GOT3 (cell line): Measurements from ENCODE around the gene BMP7.
"Not testable (repeated sequence)": the region's sequence is repeated elsewhere in the genome, so short reads cannot be mapped to it uniquely, and the experiment has no call there.

Source experiments
- DNase-seq: peaks from one replicate; lab custom pipeline; 2025; ENCODE audit warnings: mixed read lengths; lab: John Stamatoyannopoulos, UW

Gene BMP7

GRCh38 chr20:57287901-57288300 is 21.5 kb upstream of the BMP7 start:
- no peak for DNase-seq

GRCh38 chr20:57287007-57287880 is 20.8 kb upstream of the BMP7 start:
- DNase-seq: no peak

- DNase-seq: no peak
These were observed 17.4 kb upstream of the BMP7 start for GRCh38 chr20:57283860-57284259.

GRCh38 chr20:57282670-57283361 is 16.4 kb upstream of the BMP7 start:
- DNase-seq: no peak

DNA sequence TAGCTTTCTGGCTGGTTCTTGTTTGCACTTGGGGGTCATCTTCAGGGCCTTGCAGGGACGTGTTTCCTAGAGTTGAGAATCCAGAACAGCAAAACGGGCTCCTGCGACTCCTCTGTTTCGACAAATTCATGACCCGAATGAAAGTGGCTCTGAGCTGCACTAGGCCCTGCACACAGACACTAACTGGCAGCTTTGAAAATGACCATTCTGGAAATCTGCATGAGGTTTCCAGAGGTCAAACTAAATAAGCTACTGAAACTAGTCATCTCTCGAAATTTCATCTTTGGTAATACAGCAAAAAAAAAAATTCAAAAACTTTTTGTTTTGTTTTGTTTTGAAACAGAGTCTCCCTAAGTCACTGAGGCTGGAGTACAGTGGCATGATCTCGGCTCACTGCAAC is 15.5 kb upstream of the BMP7 start:
- no peak for DNase-seq

DNA sequence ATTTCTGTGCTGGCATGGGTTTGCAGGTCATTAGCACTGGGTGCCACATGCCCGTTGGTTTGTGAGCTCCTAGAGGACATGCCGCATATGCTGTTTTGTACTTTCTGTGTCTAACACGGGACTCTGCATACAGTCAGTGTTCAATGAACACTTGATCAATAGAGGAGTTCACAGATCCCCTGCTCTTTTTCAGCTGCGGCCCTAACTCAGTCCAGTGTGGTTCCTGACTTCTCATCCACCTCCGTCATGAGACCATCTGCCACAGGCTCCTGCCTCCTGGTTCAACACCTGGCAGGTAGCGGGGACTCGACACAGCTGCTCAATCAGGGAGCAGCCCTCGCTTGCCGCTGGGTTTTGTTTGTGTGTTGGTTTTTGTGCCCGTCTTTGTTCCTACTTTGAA is 13.8 kb upstream of the BMP7 start:
- no peak for DNase-seq

GRCh38 chr20:57279548-57279947 is 13.1 kb upstream of the BMP7 start:
- not testable (repeated sequence) for DNase-seq

DNA sequence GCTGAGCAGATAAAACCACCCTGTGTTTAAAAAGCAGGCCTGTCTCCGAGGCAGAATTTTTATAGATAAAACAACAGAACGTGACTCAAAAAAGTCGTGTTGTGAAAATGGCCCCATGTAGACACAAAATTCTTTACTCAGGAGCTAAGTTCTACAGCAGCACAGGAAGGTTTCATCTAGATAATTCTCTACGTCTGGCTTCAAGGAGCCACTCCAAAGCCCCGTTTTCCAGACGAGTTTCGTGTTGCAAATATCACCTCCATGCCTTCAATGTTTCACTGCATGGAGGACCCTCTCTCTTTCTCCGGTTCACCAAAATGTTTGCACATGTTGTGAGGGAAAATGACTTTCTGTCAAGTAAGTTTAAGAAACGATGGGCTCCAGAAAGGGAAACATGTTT is 12.0 kb upstream of the BMP7 start:
- DNase-seq: no peak

DNA sequence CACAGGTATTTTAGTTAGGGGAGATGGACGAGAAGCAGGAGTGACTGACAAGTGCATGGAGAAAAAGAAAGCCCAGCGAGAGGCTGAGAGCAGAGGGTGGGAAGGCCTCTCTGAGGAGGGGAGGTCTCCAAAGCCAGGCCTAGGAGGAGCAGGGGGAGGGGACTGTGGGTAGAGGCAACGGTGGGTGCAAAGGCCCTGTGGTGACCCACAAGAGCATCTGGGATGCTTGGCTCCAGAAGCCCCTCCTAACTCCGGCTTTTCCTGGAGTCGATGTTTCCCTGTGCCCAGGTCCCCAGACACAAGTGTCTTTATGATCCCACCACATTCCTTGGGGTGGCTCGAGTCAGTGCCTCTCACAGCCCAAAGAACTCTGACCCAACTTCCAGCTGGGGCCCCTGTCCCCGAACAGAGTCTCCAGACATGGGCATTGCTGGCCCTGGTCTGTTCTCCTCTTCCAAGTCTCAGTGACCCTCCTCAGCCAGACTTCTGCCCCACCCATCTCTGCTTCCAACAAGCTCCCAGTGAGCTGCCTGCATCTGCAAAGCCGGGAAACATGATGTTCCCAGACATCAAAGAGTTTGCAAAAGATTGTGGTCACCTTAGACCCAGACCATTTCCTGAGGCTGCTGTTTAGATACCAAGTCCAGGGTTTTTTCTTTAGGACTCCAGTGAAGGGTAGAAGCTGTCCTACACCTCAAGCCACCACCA is 11.1 kb upstream of the BMP7 start:
- DNase-seq: no peak

DNA sequence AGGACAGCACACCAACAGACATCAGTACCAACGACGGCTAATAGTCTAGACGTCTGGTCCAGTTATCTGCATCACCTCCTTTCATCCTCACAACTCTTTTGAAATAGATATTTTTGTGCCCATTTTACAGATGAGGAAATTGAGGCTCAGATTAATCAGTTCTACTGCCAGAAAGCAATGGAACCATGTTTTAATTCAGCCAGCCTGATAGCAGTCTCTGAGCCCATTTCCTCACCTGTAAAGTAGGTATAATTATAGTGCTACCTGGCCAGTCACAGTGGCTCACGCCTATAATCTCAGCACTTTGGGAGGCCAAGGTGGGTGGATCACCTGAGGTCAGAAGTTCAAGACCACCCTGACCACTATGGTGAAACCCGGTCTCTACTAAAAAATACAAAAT is 9.8 kb upstream of the BMP7 start:
- no peak for DNase-seq

DNA sequence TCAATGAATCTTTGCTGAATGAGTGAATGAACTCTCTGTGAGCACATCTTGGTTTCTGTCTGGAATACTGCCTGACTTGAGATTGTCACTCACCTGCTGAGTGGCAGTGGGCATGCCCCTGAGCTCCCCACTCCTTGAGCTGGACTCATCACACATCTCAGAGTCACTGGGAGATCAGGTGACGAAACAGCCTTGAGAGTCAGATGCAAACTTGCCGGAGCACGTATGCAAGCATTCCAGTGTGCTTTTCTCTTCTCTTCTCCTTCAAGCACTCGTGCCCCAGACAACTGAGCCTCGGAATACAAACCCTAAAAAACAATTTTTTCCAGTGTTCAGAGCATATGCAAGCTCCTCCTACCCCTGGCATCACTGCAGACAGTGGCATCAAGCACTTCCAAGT is 9.4 kb upstream of the BMP7 start:
- no peak for DNase-seq

DNA sequence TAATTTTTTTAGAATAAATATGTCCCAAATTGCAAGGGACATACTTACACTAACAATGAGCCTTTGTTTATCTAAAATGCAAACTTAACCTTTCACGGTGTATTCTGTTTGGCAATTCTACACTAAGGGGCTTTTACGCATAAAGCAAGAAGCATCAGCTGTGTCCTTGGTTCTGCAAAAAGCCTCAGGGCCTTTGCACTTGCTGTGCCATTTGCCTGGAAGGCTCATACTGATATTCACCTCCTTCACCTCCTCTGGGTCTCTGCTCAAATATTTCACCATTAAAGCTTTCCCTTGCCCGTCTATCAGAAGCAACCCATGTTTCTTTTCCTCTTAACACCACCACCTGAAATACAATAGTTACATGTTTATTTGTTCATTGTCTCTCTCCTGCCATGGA is 8.9 kb upstream of the BMP7 start:
- no peak for DNase-seq

GRCh38 chr20:57274846-57275245 is 8.4 kb upstream of the BMP7 start:
- DNase-seq: no peak

DNA sequence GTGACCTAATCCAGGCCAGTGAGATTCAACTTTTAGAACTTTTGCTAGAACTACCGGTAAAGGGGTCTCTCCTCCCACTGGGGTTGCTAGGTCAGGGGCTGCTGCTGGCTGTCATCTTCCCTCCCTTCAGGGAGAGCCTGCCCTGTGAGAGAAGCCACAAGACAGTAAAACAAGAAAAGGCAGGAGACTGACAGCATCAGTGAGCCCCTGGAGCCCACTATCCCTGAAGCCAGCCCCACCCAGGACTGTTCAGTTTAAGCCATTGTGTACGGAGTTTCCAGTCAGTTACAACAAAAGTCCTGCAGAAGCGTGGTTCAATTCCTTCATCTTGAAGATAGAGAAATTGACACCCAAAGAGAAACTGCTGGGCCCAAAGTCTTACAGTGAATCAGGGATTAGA is 7.9 kb upstream of the BMP7 start:
- no peak for DNase-seq

DNA sequence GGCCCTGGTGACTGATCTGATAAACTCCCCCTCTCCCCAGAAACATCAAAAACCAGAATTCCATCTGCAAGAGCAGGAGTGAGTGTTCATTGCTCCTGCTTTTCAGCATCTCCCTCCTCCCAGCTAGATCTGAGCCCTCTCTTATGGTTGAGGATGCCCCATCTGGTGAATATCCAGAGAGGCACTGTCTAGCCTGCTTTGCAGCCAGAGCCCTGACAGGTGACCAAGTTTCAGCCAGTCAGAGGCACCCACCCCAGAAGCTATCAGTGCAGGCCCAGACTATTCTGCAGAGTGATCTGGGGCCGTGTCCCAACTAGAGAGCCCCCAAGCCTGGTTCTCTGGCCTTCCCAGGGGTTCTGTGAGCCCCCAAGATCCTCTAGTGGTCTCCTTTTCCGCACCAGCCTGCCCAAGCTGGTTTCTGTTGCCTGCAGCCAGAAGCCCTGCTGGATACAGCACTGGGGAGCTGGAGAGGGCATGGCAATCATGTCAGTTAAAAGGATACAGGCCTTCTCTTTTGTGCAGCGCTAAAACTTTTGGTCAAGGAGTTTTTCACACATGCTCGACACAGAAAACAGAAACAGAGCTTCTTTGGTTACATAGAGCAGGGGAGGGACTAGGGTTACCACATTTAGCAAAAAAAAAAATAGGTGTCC is 6.6 kb upstream of the BMP7 start:
- DNase-seq: no peak

DNA sequence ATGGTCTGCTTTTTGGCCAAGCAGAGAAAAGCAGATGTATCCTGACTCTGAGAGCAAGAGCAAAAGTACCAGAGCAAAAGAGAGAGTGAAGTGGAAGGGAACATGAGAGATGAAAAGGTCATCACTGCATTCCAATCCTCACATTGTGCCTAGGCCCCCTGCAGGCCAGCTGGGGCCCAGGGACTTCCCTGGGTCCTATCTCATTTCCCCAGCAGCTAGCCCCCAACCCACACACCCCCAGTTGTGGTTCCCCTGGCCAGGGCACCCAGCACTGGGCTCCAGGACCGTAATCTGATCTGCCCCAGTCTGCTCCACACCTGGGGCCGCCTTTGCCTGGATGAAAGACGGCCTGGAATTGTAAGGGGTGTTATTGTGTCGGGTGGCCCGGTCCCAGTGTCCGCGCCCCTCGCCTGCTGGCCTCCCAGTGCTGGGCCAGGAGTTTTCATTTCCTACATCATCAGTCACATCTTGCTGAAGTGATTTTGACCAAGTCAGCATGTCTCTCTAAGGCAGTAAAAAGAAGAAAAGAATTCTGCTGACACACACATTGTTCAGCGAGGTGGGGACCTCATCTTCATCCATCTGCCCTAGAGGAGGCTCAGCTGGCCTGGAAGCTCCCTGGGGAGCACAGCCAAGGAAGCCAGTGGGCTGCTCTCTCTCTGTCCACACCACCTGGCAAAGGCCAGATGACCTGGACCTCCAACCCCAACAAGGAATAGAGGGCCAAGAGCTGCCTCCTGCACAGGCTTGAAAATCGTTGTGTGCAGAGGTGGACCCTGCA is 4.0 kb upstream of the BMP7 start:
- DNase-seq: no peak

GRCh38 chr20:57269148-57269984 is 2.9 kb upstream of the BMP7 start:
- DNase-seq: no peak

DNA sequence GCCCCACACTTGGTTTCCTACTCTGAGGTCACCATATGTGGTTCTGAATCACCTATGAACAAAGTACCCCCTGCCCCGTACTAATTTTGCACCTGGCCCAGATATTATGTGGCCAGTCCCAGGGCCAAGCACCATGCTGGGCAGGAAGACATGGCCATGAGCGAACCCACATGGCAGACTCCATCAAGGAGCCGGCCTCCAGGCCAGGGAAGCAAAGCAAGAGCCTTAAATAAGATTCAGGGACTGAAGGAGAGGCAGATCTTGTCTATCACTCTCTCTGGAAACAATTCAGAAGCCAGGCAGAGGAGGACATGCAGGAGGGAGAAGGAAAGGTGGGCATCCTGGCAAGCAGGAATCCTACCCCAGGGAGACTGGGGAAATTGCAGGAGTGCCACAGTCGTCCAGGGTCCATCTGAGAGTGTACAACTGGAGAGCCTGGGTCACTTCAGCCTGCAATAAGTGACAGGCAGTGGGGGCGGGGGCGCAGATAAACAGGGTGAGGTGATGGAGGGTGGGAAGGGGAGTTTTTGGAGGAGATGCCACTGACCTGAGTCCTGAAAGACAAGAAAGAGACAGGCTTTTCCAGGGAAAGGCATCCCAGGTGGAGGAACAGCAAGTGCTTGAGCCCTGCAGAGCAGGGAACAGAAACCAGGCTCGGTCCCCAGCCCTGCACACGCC is 2.1 kb upstream of the BMP7 start:
- DNase-seq: no peak

DNA sequence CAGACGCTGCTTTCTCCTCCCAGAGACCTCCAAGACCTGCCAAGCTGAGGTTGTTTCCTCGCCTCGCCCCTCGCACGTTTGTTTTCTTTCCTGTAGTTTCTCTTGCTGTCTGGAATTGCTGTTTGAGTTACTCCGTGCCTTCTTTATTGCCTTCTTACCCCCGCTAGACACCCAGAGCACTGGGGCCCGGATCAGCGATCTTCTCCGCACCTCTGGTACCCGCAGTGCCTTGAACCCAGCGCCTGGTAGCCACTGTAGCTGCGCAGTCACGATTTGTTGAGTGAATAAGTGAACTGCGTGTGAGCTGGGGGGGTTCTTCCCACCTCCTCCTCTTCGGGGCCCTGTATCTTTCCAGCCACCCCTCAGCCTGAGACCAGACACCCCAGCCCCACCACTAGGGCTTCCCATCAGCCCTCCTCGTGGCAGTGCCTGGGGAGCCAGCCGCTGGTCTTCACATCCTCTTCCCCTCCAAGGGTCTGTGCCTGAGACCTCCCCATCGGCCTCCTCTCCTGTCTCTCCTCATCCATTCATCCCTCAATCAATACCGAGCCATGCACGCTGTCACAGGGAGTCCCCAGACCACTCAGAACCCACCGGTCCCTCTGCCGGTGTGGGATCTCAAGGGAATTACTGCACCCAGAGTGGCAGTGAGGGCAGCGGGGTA is 849 bp upstream of the BMP7 start:
- DNase-seq: no peak

- DNase-seq: no peak
These were observed 497 bp downstream of the BMP7 start for GRCh38 chr20:57265997-57266290.
